Adrenal gland (tissue), 12 donors: Measurements from ENCODE around the gene DLGAP3. TPM values are rescaled to one million over a fixed set of nuclear protein-coding genes. Genes with fewer than 3 reads are reported as not detected.

Experiments
- DNase-seq, 7 donors: peaks; one replicate each; pipeline ENCODE4 v3.0.0-alpha.2; 2019 to 2020
- H3K27ac ChIP-seq, 5 donors: fragments of 200-600 bp; sonication (generic) in 4 of 5; 1 replicate in 3 of 5; 2 replicates in 2 of 5; pipeline versions ENCODE4 v1.5.1 to v1.8.0; 2016 to 2020; ENCODE audit warnings: mild to moderate bottlenecking in 1 of 5
- H3K27me3 ChIP-seq: fragments of 200-600 bp; 2 replicates; pipeline ENCODE4 v1.8.0; 2021
- H3K36me3 ChIP-seq, 2 donors: fragments of 200-600 bp; replicated peaks in 1 of 2; 1 replicate in 1 of 2; 2 replicates in 1 of 2; pipeline versions ENCODE4 v1.5.1 to v1.8.0; 2018 to 2022
- H3K4me1 ChIP-seq, 2 donors: fragments of 200-600 bp; replicated peaks in 1 of 2; 1 replicate in 1 of 2; 2 replicates in 1 of 2; pipeline versions ENCODE4 v1.5.1 to v1.8.0; 2018 to 2021
- H3K4me3 ChIP-seq, 4 donors: fragments of 200-600 bp; sonication (generic) in 3 of 4; one replicate each; pipeline ENCODE4 v1.5.1; 2016 to 2018
- H3K9me3 ChIP-seq, 3 donors: fragments of 200-600 bp; sonication (generic) in 1 of 3; replicated peaks in 1 of 3; 1 replicate in 2 of 3; 2 replicates in 1 of 3; pipeline versions ENCODE4 v1.5.1 to v1.8.0; 2016 to 2021
- CTCF ChIP-seq, 6 experiments: fragments of 450-650 bp in 4 of 6; fragments of 200-600 bp in 2 of 6; sonication (generic) in 1 of 6; IDR thresholded peaks; 1 replicate in 5 of 6; 2 replicates in 1 of 6; pipeline versions ENCODE4 v1.5.1 to v1.8.0; 2016 to 2021; ENCODE audit warnings: antibody characterized with exemption in 6 of 6, mild to moderate bottlenecking in 2 of 6, moderate library complexity in 1 of 6
- POLR2A ChIP-seq, 2 donors: fragments of 450-650 bp; IDR thresholded peaks; one replicate each; pipeline ENCODE4 v1.6.1; 2017; ENCODE audit warnings: antibody characterized with exemption in 2 of 2, mild to moderate bottlenecking in 2 of 2, moderate library complexity in 1 of 2
- WGBS, 4 donors: extraction: QIAGEN DNeasy Blood & Tissue Kit in 2 of 4; methylation state at CpG; one replicate each; pipeline versions ENCODE4 v1.1.5 to v1.1.7; 2013 to 2017; 5-methylcytosine and 5-hydroxymethylcytosine counted together
- intact Hi-C, 2 donors: fragments of 100-400 bp; cut with DNase I; formaldehyde crosslinking; loops; one replicate each; pipeline versions ENCODE4 v1.14.1 to v1.15.0; 2022 to 2023
- polyA plus RNA-seq, 3 donors: library from polyadenylated mRNA; stranded (reverse); fragments of 200-250 nt in 2 of 3; fragments of 350-450 nt in 1 of 3; fragmentation: Illumina TruSeq in 1 of 3; extraction: RNeasy Lipid Tissue Mini Kit (QIAGEN cat#74804) in 1 of 3; gene quantifications; one replicate each; pipeline ENCODE4 v1.2.3, GENCODE V29; 2013 to 2014
- total RNA-seq, 9 donors: library from RNA; depleted of rRNA in 4 of 9; stranded (reverse); fragments of >200 nt in 4 of 9; fragments of 120-200 nt in 1 of 9; fragmentation: NEBNext Ultra II Directional in 1 of 9; extraction: Animal tissue kit (Norgen Biotek cat#: 25700) in 1 of 9; gene quantifications; one replicate each; pipeline versions ENCODE4 v1.1.0 to v1.2.4, GENCODE V29; 2013 to 2023
- donor health status: healthy with polysubstance abuse.
- donor health status: Bipolar disorder and iron deficiency.
- donor health status: DM: yes; HTN: yes; CAD: no.
- donor health status: DM: no; HTN: no; CAD: no.
- donor health status: DM: no; HTN: no; CAD: no.
- donor health status: DM: yes; HTN: yes; CAD: no.

DLGAP3 gene
- total and polyA plus RNA-seq, 12 donors = 0.13 to 1.6 (median 0.47) TPM

- H3K36me3 ChIP-seq = no peaks in the 10 kb centered on the region
- 67 to 94% (median 81%) methylated on average over 3 to 4 of the region's 4 CpGs for WGBS, 4 donors
- H3K9me3 ChIP-seq = no peaks in the 10 kb centered on the region
- H3K27ac ChIP-seq = peak overlapping the region in 2 of 5 donors; percentile 47 to 59
- H3K4me1 ChIP-seq = peaks cover 6 to 47% of the 10 kb centered on the region in 2 donors
- no peak overlapping the region for H3K4me3 ChIP-seq
- intact Hi-C loops = no loop called here
- no peaks in the 10 kb centered on the region for H3K27me3 ChIP-seq
- no peak for TF ChIP-seq CTCF (IDR thresholded peaks at IDR 0.05)
- no peak for TF ChIP-seq POLR2A (IDR thresholded peaks at IDR 0.05)
- peak in 1 of 7 donors; percentile 52 for DNase-seq
These were observed 85.2 kb downstream of the DLGAP3 start for GRCh38 chr1:34844252-34844634.

GRCh38 chr1:34843392-34844251 lies 85.8 kb downstream of the DLGAP3 start:
- TF ChIP-seq CTCF (IDR thresholded peaks at IDR 0.05) (no peak), POLR2A (IDR thresholded peaks at IDR 0.05) (no peak)
- intact Hi-C loops = no loop called here
- peak overlapping the region in 2 of 5 donors; percentile 38 to 59 for H3K27ac ChIP-seq
- H3K27me3 ChIP-seq = no peaks in the 10 kb centered on the region
- H3K9me3 ChIP-seq = no peaks in the 10 kb centered on the region
- no peak overlapping the region for H3K4me3 ChIP-seq
- peak in 1 of 7 donors; percentile 66 for DNase-seq
- WGBS, 4 donors = 60 to 84% (median 67%) methylated on average over 14 of the region's 14 CpGs
- H3K4me1 ChIP-seq = peaks cover 6 to 47% of the 10 kb centered on the region in 2 donors
- no peaks in the 10 kb centered on the region for H3K36me3 ChIP-seq

GRCh38 chr1:34842952-34843371 lies 86.5 kb downstream of the DLGAP3 start:
- H3K4me1 ChIP-seq = peaks cover 6 to 47% of the 10 kb centered on the region in 2 donors
- intact Hi-C loops = no loop called here
- peak in 3 of 7 donors; percentile 35 to 65 (median 39) for DNase-seq

More at GRCh38 chr1:34842952-34843371, 86.5 kb downstream of the DLGAP3 start:
- TF ChIP-seq CTCF (IDR thresholded peaks at IDR 0.05) (no peak), POLR2A (IDR thresholded peaks at IDR 0.05) (no peak)
- Histone ChIP-seq H3K36me3 (no peaks in the 10 kb centered on the region), H3K4me3 (no peak overlapping the region), H3K27ac (peak overlapping the region in 2 of 5 donors; percentile 38 to 59), H3K27me3 (no peaks in the 10 kb centered on the region), H3K9me3 (no peaks in the 10 kb centered on the region)
- WGBS, 4 donors = 64 to 74% (median 70%) methylated on average over 4 of the region's 4 CpGs
